Kidney (tissue), 14 donors: ENCODE measurements around the gene ZNF367. TPM values are rescaled to one million over a fixed set of nuclear protein-coding genes. Genes with fewer than 3 reads are reported as not detected.

ENCODE experiments used
- DNase-seq, 5 donors: peaks; one replicate each; pipeline ENCODE4 v3.0.0-alpha.2; 2013 to 2020
- FAIRE-seq: peaks from 2 replicates; lab custom pipeline; 2012; peaks lifted over from hg19 to GRCh38; lab: Jason Lieb, UNC
- H3K27ac ChIP-seq, 2 donors: one replicate each; pipeline ENCODE4 v1.7.0; 2013; ENCODE audit warnings: low read depth in 2 of 2, low read length in 2 of 2, inconsistent platforms in 1 of 2
- H3K27me3 ChIP-seq: one replicate; pipeline ENCODE4 v1.7.1; 2013; ENCODE audit warnings: low read length, inconsistent platforms; ENCODE audit not compliant: control insufficient read depth, insufficient read depth
- H3K36me3 ChIP-seq, 3 donors: one replicate each; pipeline versions ENCODE4 v1.7.0 to v1.7.1; 2013; ENCODE audit warnings: low read length in 3 of 3, control low read depth in 1 of 3, inconsistent platforms in 1 of 3; ENCODE audit not compliant: insufficient read depth in 3 of 3, control insufficient read depth in 2 of 3
- H3K4me1 ChIP-seq, 3 donors: one replicate each; pipeline versions ENCODE4 v1.7.0 to v1.7.1; 2013; ENCODE audit warnings: low read length in 3 of 3, inconsistent platforms in 1 of 3, low read depth in 1 of 3; ENCODE audit not compliant: control insufficient read depth in 2 of 3, insufficient read depth in 2 of 3
- H3K4me3 ChIP-seq, 3 donors: one replicate each; pipeline versions ENCODE4 v1.7.0 to v1.8.1; 2013; ENCODE audit warnings: low read length in 3 of 3, control low read depth in 1 of 3, inconsistent platforms in 1 of 3
- H3K9ac ChIP-seq, 3 donors: one replicate each; pipeline versions ENCODE4 v1.7.0 to v1.7.1; 2013; ENCODE audit warnings: low read length in 3 of 3, control low read depth in 1 of 3, inconsistent platforms in 1 of 3
- H3K9me3 ChIP-seq, 3 donors: one replicate each; pipeline versions ENCODE4 v1.7.0 to v1.7.1; 2013; ENCODE audit warnings: low read length in 3 of 3, control low read depth in 1 of 3, inconsistent platforms in 1 of 3; ENCODE audit not compliant: control insufficient read depth in 2 of 3, insufficient read depth in 1 of 3
- intact Hi-C: fragments of 100-400 bp; cut with DNase I; formaldehyde crosslinking; loops from one replicate; pipeline ENCODE4 v1.11.1; 2022
- polyA plus RNA-seq: library from polyadenylated mRNA; stranded (reverse); fragments of 350-450 nt; fragmentation: Illumina TruSeq; extraction: RNeasy Lipid Tissue Mini Kit (QIAGEN cat#74804); gene quantifications from one replicate; pipeline ENCODE4 v1.2.3, GENCODE V29; 2014; ENCODE audit warnings: low read depth, low replicate concordance; ENCODE audit not compliant: insufficient read depth
- total RNA-seq: library from RNA; stranded (reverse); fragmentation: NEBNext Ultra II Directional; extraction: Animal tissue kit (Norgen Biotek cat#: 25700); gene quantifications from one replicate; pipeline ENCODE4 v1.2.1, GENCODE V29; 2021
- TF ChIP-seq, protein P1 (sequence below): IDR thresholded peaks from 3 replicates; pipeline ENCODE4 v1.5.1; 2012; ENCODE audit warnings: mild to moderate bottlenecking, moderate library complexity, borderline replicate concordance; ENCODE audit not compliant: insufficient read depth; ENCODE audit errors: extremely low read depth
- donor health status: control.
- donor health status: control.
- donor health status: control.
- donor health status: control.
- donor health status: control.
- donor health status: DM: yes; HTN: yes; CAD: no.
- donor health status: Normal renal cell carcinoma (clear cell type).

The ZNF367 gene
- total and polyA plus RNA-seq, 2 donors from 2014 or later: 1.5 to 1.9 TPM

GRCh38 chr9:96436456-96437126 lies 18.4 kb upstream of the ZNF367 start:
- Histone ChIP-seq H3K27me3 (no peaks in the 10 kb centered on the region), H3K4me3 (no peak overlapping the region), H3K9ac (no peak overlapping the region), H3K9me3 (peaks cover 0 to 4% (median 0%) of the 10 kb centered on the region in 3 donors), H3K27ac (no peak overlapping the region), H3K36me3 (no peaks in the 10 kb centered on the region), H3K4me1 (no peaks in the 10 kb centered on the region)
- FAIRE-seq (no peak), DNase-seq (no peak)
- TF ChIP-seq, protein P1, sequence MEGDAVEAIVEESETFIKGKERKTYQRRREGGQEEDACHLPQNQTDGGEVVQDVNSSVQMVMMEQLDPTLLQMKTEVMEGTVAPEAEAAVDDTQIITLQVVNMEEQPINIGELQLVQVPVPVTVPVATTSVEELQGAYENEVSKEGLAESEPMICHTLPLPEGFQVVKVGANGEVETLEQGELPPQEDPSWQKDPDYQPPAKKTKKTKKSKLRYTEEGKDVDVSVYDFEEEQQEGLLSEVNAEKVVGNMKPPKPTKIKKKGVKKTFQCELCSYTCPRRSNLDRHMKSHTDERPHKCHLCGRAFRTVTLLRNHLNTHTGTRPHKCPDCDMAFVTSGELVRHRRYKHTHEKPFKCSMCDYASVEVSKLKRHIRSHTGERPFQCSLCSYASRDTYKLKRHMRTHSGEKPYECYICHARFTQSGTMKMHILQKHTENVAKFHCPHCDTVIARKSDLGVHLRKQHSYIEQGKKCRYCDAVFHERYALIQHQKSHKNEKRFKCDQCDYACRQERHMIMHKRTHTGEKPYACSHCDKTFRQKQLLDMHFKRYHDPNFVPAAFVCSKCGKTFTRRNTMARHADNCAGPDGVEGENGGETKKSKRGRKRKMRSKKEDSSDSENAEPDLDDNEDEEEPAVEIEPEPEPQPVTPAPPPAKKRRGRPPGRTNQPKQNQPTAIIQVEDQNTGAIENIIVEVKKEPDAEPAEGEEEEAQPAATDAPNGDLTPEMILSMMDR: no peak
- intact Hi-C loops: no loop called here

DNA sequence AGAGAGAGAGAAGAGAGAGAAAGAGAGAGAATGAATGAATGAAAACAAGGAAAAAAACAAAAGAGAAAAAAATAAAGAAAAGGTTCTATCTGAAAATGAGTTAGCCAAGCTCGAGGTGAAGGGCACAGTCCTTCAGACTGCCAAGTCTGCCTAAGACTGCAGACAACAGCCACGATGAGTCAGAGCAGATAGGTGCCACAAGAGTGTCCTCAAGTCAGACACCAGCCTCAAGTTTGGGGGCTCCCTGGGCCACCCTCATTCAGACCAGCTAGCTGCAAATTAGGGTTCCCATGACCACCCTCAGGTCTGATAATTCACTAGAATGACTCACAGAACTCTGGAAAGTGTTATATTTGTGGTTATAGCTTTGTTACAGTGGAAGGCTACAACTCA lies 17.9 kb upstream of the ZNF367 start:
- FAIRE-seq: no peak

GRCh38 chr9:96435345-96435744 lies 17.2 kb upstream of the ZNF367 start:
- no peak for DNase-seq
- H3K9ac ChIP-seq: no peak overlapping the region
- TF ChIP-seq, protein P1: no peak
- H3K27ac ChIP-seq: no peak overlapping the region
- intact Hi-C loops: no loop called here
- H3K27me3 ChIP-seq: no peaks in the 10 kb centered on the region
- no peaks in the 10 kb centered on the region for H3K36me3 ChIP-seq
- no peak for FAIRE-seq
- no peaks in the 10 kb centered on the region for H3K4me1 ChIP-seq
- no peak overlapping the region for H3K4me3 ChIP-seq
- peaks cover 0 to 4% (median 0%) of the 10 kb centered on the region in 3 donors for H3K9me3 ChIP-seq

More for the DNA sequence above, 17.9 kb upstream of the ZNF367 start:
- Histone ChIP-seq H3K9me3 (peaks cover 0 to 4% (median 0%) of the 10 kb centered on the region in 3 donors), H3K36me3 (no peaks in the 10 kb centered on the region), H3K27ac (no peak overlapping the region), H3K27me3 (no peaks in the 10 kb centered on the region), H3K4me3 (no peak overlapping the region), H3K9ac (no peak overlapping the region), H3K4me1 (no peaks in the 10 kb centered on the region)
- DNase-seq: no peak
- TF ChIP-seq, protein P1: no peak
- intact Hi-C loops: no loop called here
